ENCODE measurements around the gene MGAT3. TPM values are rescaled to one million over a fixed set of nuclear protein-coding genes. Genes with fewer than 3 reads are reported as not detected.

MGAT3 gene
- total RNA-seq, 1 experiment from 2014 or later, result 4.3 TPM

DNA sequence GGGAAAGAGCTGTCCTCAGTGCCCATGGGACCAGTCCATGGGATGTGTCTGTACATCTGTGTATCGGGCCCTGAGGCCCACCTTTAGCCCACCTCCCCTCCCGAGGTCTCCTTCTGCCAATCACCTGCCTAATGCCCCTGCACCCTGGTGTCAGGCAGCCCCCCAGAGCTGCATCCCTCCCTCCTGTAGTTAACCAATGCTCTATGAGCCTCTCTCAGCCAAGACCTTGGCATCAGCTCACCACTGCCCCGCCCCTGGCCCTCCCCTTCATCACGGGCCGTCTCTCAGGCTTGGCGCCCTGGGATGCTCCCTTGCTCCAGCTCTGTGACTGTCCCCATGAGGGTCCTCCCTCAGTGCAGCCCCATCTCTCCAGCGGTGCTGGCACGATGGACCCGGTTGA is 18.5 kb downstream of the MGAT3 start:
- Histone ChIP-seq H3K4me1 (replicated peaks) (peaks cover 59% of the 10 kb centered on the region), H3K9me3 (replicated peaks) (no peaks in the 10 kb centered on the region), H3K27ac (peak overlapping the region; percentile 92), H3K27me3 (replicated peaks) (no peaks in the 10 kb centered on the region), H3K36me3 (no peaks in the 10 kb centered on the region), H3K4me3 (no peak overlapping the region)
- DNase-seq (ENCODE audit: low read depth in 1 of 2, low spot score in 2 of 2), result no peak

- no peak for DNase-seq (ENCODE audit: low read depth in 1 of 2, low spot score in 2 of 2)
Measured at GRCh38 chr22:39475902-39476301, 19.1 kb downstream of the MGAT3 start.

GRCh38 chr22:39476664-39477063 is 19.9 kb downstream of the MGAT3 start:
- H3K27ac ChIP-seq, result no peak overlapping the region
- no peaks in the 10 kb centered on the region for H3K36me3 ChIP-seq

More at GRCh38 chr22:39475902-39476301, 19.1 kb downstream of the MGAT3 start:
- Histone ChIP-seq H3K36me3 (no peaks in the 10 kb centered on the region), H3K4me3 (no peak overlapping the region), H3K27me3 (replicated peaks) (no peaks in the 10 kb centered on the region), H3K4me1 (replicated peaks) (peaks cover 54% of the 10 kb centered on the region), H3K9me3 (replicated peaks) (no peaks in the 10 kb centered on the region), H3K27ac (no peak overlapping the region)

DNA sequence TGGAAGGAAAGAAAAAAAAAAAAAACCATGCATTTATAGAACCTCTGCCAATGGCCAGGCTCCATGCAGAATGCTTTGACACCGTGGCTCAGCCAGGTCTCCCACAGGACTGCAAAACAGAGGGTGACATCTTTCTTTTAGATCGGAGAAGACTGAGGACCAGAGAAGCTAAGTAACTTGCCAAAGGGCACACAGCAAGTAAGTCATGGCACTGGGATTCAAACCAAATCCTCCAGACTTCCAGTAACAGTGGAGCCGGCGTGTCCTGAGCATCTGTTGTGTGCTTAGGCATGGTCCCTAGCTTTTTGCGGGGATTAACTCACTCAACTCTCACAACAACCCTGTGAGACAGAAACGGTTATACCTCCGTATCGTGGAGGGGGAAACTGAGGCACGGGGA is 20.7 kb downstream of the MGAT3 start:
- no peak overlapping the region for H3K4me3 ChIP-seq
- no peaks in the 10 kb centered on the region for H3K9me3 ChIP-seq (replicated peaks)
- H3K27ac ChIP-seq, result no peak overlapping the region
- DNase-seq (ENCODE audit: low read depth in 1 of 2, low spot score in 2 of 2), result no peak
- H3K4me1 ChIP-seq (replicated peaks), result peaks cover 37% of the 10 kb centered on the region
- H3K36me3 ChIP-seq, result no peaks in the 10 kb centered on the region
- no peaks in the 10 kb centered on the region for H3K27me3 ChIP-seq (replicated peaks)

More at GRCh38 chr22:39476664-39477063, 19.9 kb downstream of the MGAT3 start:
- no peaks in the 10 kb centered on the region for H3K9me3 ChIP-seq (replicated peaks)
- H3K27me3 ChIP-seq (replicated peaks), result no peaks in the 10 kb centered on the region
- no peak overlapping the region for H3K4me3 ChIP-seq
- DNase-seq (ENCODE audit: low read depth in 1 of 2, low spot score in 2 of 2), result no peak
- H3K4me1 ChIP-seq (replicated peaks), result peaks cover 46% of the 10 kb centered on the region

GRCh38 chr22:39478441-39478850 is 21.6 kb downstream of the MGAT3 start:
- no peak overlapping the region for H3K27ac ChIP-seq
- no peak for DNase-seq (ENCODE audit: low read depth in 1 of 2, low spot score in 2 of 2)
- no peaks in the 10 kb centered on the region for H3K9me3 ChIP-seq (replicated peaks)
- peaks cover 31% of the 10 kb centered on the region for H3K4me1 ChIP-seq (replicated peaks)
- H3K4me3 ChIP-seq, result no peak overlapping the region
- H3K36me3 ChIP-seq, result no peaks in the 10 kb centered on the region
- no peaks in the 10 kb centered on the region for H3K27me3 ChIP-seq (replicated peaks)

GRCh38 chr22:39479254-39479653 is 22.4 kb downstream of the MGAT3 start:
- Histone ChIP-seq H3K4me3 (no peak overlapping the region), H3K36me3 (no peaks in the 10 kb centered on the region), H3K4me1 (replicated peaks) (peaks cover 23% of the 10 kb centered on the region), H3K27ac (no peak overlapping the region), H3K27me3 (replicated peaks) (no peaks in the 10 kb centered on the region), H3K9me3 (replicated peaks) (no peaks in the 10 kb centered on the region)
- DNase-seq (ENCODE audit: low read depth in 1 of 2, low spot score in 2 of 2), result no peak

DNA sequence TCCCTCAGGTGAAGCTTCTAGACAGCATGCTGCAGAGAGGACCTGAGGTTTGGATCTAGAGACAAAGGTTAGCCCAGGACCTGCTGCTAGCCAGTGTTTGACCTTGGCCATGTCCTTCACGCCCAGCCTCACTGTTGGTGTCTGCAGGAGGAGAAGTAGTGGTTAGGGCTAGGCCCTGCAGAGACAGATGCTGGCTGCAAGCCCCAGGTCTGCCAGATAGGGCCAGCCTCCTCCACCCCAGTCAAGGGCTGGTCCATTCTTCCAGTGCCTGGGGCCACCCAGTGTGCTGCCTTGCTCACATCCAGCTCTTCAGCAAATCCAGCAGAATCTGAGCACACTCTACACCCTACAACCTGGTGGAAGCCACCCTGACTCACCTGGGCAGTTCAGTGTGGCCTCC is 23.7 kb downstream of the MGAT3 start:
- H3K27ac ChIP-seq, result no peak overlapping the region
- H3K27me3 ChIP-seq (replicated peaks), result no peaks in the 10 kb centered on the region
- H3K4me1 ChIP-seq (replicated peaks), result peaks cover 12% of the 10 kb centered on the region
- H3K36me3 ChIP-seq, result no peaks in the 10 kb centered on the region
- H3K4me3 ChIP-seq, result no peak overlapping the region
- no peak for DNase-seq (ENCODE audit: low read depth in 1 of 2, low spot score in 2 of 2)
- no peaks in the 10 kb centered on the region for H3K9me3 ChIP-seq (replicated peaks)

- no peaks in the 10 kb centered on the region for H3K9me3 ChIP-seq (replicated peaks)
- no peak overlapping the region for H3K27ac ChIP-seq
- H3K36me3 ChIP-seq, result no peaks in the 10 kb centered on the region
- H3K27me3 ChIP-seq (replicated peaks), result no peaks in the 10 kb centered on the region
- H3K4me1 ChIP-seq (replicated peaks), result peaks cover 10% of the 10 kb centered on the region
- H3K4me3 ChIP-seq, result no peak overlapping the region
- DNase-seq (ENCODE audit: low read depth in 1 of 2, low spot score in 2 of 2), result no peak
Measured at GRCh38 chr22:39481054-39481453, 24.2 kb downstream of the MGAT3 start.

DNA sequence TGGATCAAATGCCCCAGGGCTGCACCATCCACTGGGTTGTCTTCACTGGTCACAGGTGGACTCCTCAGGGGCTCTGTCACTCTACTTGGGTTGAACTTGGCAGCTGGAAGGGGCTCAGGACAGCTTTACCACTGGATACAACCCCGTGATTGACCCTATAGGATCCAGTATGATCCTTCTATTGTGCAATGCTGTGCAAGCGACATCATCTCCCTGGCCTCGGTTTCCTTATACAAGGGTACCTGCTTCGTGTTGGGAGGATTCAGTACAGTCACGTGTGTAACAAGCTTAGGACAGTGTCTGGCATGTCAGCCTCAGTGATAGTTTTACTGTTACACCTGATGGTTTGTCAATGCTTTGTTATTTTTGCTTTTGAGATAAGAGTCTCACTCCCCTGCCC is 24.8 kb downstream of the MGAT3 start:
- no peak overlapping the region for H3K4me3 ChIP-seq
- no peak overlapping the region for H3K27ac ChIP-seq
- 0 out of 2 replicates have a peak, but pooled peaks cover 8% of the 10 kb centered on the region for H3K4me1 ChIP-seq (replicated peaks)
- DNase-seq (ENCODE audit: low read depth in 1 of 2, low spot score in 2 of 2), result no peak
- H3K27me3 ChIP-seq (replicated peaks), result no peaks in the 10 kb centered on the region
- H3K36me3 ChIP-seq, result no peaks in the 10 kb centered on the region
- H3K9me3 ChIP-seq (replicated peaks), result no peaks in the 10 kb centered on the region

- Histone ChIP-seq H3K27me3 (replicated peaks) (no peaks in the 10 kb centered on the region), H3K4me1 (replicated peaks) (0 out of 2 replicates have a peak, but pooled peaks cover 8% of the 10 kb centered on the region), H3K4me3 (no peak overlapping the region), H3K27ac (no peak overlapping the region), H3K36me3 (no peaks in the 10 kb centered on the region), H3K9me3 (replicated peaks) (no peaks in the 10 kb centered on the region)
- no peak for DNase-seq (ENCODE audit: low read depth in 1 of 2, low spot score in 2 of 2)
Measured at GRCh38 chr22:39482768-39483167, 26.0 kb downstream of the MGAT3 start.

- no peak overlapping the region for H3K27ac ChIP-seq
- H3K27me3 ChIP-seq (replicated peaks), result no peaks in the 10 kb centered on the region
- no peaks in the 10 kb centered on the region for H3K36me3 ChIP-seq
- 0 out of 2 replicates have a peak, but pooled peaks cover 8% of the 10 kb centered on the region for H3K4me1 ChIP-seq (replicated peaks)
- no peak overlapping the region for H3K4me3 ChIP-seq
- DNase-seq (ENCODE audit: low read depth in 1 of 2, low spot score in 2 of 2), result no peak
- H3K9me3 ChIP-seq (replicated peaks), result no peaks in the 10 kb centered on the region
Measured at GRCh38 chr22:39486951-39487825, 30.4 kb downstream of the MGAT3 start.

DNA sequence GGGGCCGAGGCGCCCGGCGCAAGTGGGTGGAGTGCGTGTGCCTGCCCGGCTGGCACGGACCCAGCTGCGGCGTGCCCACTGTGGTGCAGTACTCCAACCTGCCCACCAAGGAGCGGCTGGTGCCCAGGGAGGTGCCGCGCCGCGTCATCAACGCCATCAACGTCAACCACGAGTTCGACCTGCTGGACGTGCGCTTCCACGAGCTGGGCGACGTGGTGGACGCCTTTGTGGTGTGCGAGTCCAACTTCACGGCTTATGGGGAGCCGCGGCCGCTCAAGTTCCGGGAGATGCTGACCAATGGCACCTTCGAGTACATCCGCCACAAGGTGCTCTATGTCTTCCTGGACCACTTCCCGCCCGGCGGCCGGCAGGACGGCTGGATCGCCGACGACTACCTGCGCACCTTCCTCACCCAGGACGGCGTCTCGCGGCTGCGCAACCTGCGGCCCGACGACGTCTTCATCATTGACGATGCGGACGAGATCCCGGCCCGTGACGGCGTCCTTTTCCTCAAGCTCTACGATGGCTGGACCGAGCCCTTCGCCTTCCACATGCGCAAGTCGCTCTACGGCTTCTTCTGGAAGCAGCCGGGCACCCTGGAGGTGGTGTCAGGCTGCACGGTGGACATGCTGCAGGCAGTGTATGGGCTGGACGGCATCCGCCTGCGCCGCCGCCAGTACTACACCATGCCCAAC is 31.2 kb downstream of the MGAT3 start:
- Histone ChIP-seq H3K4me3 (no peak overlapping the region), H3K27me3 (replicated peaks) (no peaks in the 10 kb centered on the region), H3K9me3 (replicated peaks) (no peaks in the 10 kb centered on the region), H3K36me3 (no peaks in the 10 kb centered on the region), H3K27ac (no peak overlapping the region), H3K4me1 (replicated peaks) (peaks cover 7% of the 10 kb centered on the region)
- DNase-seq (ENCODE audit: low read depth in 1 of 2, low spot score in 2 of 2), result no peak

GRCh38 chr22:39488563-39489083 is 31.8 kb downstream of the MGAT3 start:
- Histone ChIP-seq H3K36me3 (no peaks in the 10 kb centered on the region), H3K4me1 (replicated peaks) (peaks cover 14% of the 10 kb centered on the region)
- no peak for DNase-seq (ENCODE audit: low read depth in 1 of 2, low spot score in 2 of 2)

More at GRCh38 chr22:39488563-39489083, 31.8 kb downstream of the MGAT3 start:
- no peak overlapping the region for H3K27ac ChIP-seq
- no peaks in the 10 kb centered on the region for H3K9me3 ChIP-seq (replicated peaks)
- no peak overlapping the region for H3K4me3 ChIP-seq
- H3K27me3 ChIP-seq (replicated peaks), result no peaks in the 10 kb centered on the region
